PFSK-1 (cell line): Measurements from ENCODE around the gene PCED1A.

Experiments
- POLR2AphosphoS5 ChIP-seq: IDR thresholded peaks from 2 replicates; pipeline ENCODE4 v1.6.1; 2012; ENCODE audit warnings: low read depth, mild to moderate bottlenecking, control low read depth, low read length, moderate library complexity
- SIN3A ChIP-seq: IDR thresholded peaks from 2 replicates; pipeline ENCODE4 v1.6.1; 2012; ENCODE audit warnings: mild to moderate bottlenecking, low read length, moderate library complexity, borderline replicate concordance; ENCODE audit not compliant: insufficient read depth

DNA sequence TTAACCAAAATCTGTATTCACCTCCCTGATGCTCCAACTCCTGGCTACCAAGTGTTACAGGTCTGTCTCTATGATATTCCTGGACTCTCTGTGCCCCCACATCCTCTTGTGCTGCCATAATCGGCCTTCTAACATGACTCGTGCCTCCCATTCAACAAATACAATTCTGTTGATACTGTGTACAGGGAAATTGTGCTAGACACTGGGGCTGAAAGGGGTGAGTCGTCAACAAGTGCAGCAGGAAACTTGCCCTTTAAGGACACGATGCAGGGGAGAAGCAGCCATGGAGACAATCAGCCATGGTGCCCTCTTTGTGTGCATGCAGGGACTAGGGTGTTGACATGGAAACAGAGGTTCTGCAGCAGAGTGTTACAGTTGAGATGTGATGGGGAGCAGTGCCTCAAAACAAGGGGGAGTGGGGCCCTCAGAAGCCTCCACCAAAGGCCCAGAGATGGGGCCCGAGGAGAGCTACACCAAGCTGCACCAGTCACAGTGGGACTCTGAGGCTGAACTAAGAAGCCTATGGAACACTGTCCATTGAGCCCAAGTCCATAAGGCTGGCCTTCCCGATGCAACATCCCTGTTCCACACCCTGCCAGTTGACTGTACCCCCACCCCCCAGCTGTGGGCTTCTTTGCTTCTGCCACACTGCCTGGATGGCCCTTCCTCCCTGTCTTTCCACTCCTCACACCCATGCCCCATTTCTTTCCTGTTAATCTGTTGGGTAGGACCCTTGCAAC lies 3.1 kb downstream of the PCED1A start:
- TF ChIP-seq SIN3A (no peak), POLR2AphosphoS5 (no peak)
